ENCODE data around the gene RNF223. TPM values are rescaled to one million over a fixed set of nuclear protein-coding genes. Genes with fewer than 3 reads are reported as not detected.

RNF223 gene
- total and polyA plus RNA-seq, 2 of the 8 experiments (the other 6 are each of a cell fraction or from before 2014, with no cell fraction given), result not detected

- 93% methylated on average over 30 of the region's 56 CpGs; no CpG with 5 or more reads in 1 of the 2 experiments for WGBS, 2 experiments (ENCODE audit: extremely low coverage in 1 of 2, insufficient coverage in 1 of 2, insufficient read length in 1 of 2, insufficient replicate concordance in 2 of 2, low coverage in 1 of 2, low lambda C conversion rate in 2 of 2, missing lambda C conversion rate in 1 of 2)
- H3K4me2 ChIP-seq (ENCODE audit: insufficient read depth in 1 of 2, low read depth in 2 of 2, low read length in 2 of 2), result no peak overlapping the region
- H2AFZ ChIP-seq (ENCODE audit: low read length), result no peak overlapping the region
- DNase-seq (ENCODE audit: low read depth in 1 of 2, low spot score in 2 of 2) (no peak), FAIRE-seq (no peak)
- no peak overlapping the region for H4K5ac ChIP-seq (ENCODE audit: insufficient read length, low read depth, low read length)
- H3K9ac ChIP-seq (replicated peaks in 1 of 4; ENCODE audit: extremely low read depth in 1 of 4, low read depth in 3 of 4, low read length in 3 of 4), result no peak overlapping the region
- no peak overlapping the region for H3K23ac ChIP-seq (ENCODE audit: insufficient read length)
- H3K4me3 ChIP-seq (ENCODE audit: extremely low read depth in 1 of 4, insufficient read depth in 2 of 4, low read depth in 3 of 4, low read length in 4 of 4), result no peak overlapping the region
- H3K18ac ChIP-seq (ENCODE audit: extremely low read depth, low read length), result no peak overlapping the region
- H3K27ac ChIP-seq (ENCODE audit: low read depth, low read length), result no peak overlapping the region
- no peak overlapping the region for H4K91ac ChIP-seq (replicated peaks; ENCODE audit: insufficient read length, low read length)
- no peak overlapping the region for H2BK5ac ChIP-seq (ENCODE audit: low read depth, low read length)
- H4K20me1 ChIP-seq (replicated peaks in 1 of 2; ENCODE audit: control insufficient read depth in 1 of 2, insufficient read depth in 2 of 2, low read length in 2 of 2), result peaks cover 0 to 12% of the 10 kb centered on the region in 2 experiments
- no peaks in the 10 kb centered on the region for H3K79me1 ChIP-seq (ENCODE audit: low read depth, low read length)
- no peak overlapping the region for H2BK120ac ChIP-seq (replicated peaks; ENCODE audit: low read depth, low read length)
- TF ChIP-seq E2F6 (IDR thresholded peaks at IDR 0.05), result no peak
- TF ChIP-seq CBX8 (IDR thresholded peaks at IDR 0.05; ENCODE audit: borderline replicate concordance, low read depth, low read length), result no peak
- TF ChIP-seq KDM4A (IDR thresholded peaks at IDR 0.05; ENCODE audit: low read depth, low read length, severe bottlenecking), result no peak
- no peak for TF ChIP-seq SRF (IDR thresholded peaks at IDR 0.05; ENCODE audit: low read depth, low read length)
- no peak for TF ChIP-seq RAD21 (IDR thresholded peaks at IDR 0.05 in 1 of 2, conservative IDR thresholded peaks at IDR 0.05 in 1 of 2; ENCODE audit: low read depth in 2 of 2, low read length in 2 of 2)
- no peak for TF ChIP-seq RNF2 (IDR thresholded peaks at IDR 0.05; ENCODE audit: borderline replicate concordance, low read depth, low read length, missing control alignments, poor library complexity, severe bottlenecking)
- no peak overlapping the region for H2BK15ac ChIP-seq (ENCODE audit: low read length)
- peaks cover 7% of the 10 kb centered on the region; the same call in 1 of the 2 replicates for H3K23me2 ChIP-seq (ENCODE audit: low read depth, low read length)
- H2AK5ac ChIP-seq (ENCODE audit: low read depth, low read length), result no peak overlapping the region
- H2BK12ac ChIP-seq (ENCODE audit: low read depth, low read length), result no peak overlapping the region
- H3K14ac ChIP-seq (ENCODE audit: insufficient read length), result no peak overlapping the region
- ChIA-PET POLR2A (ENCODE audit: partially characterized antibody) (interaction anchor here (0.8 to 2.8 kb wide), 5 partner anchors 7 to 37 kb away, joined by 3 to 11 read pairs (median 3); no protein-coding TSS in a partner anchor), CTCF (ENCODE audit: partially characterized antibody) (interaction anchor here (0.7 to 1.6 kb wide), 5 partner anchors 12 to 193 kb away, joined by 3 to 5 read pairs (median 3); no protein-coding TSS in a partner anchor)
- H3K79me2 ChIP-seq (ENCODE audit: control insufficient read depth in 1 of 2, insufficient read depth in 2 of 2, low read length in 2 of 2), result no peaks in the 10 kb centered on the region
- no peaks in the 10 kb centered on the region for H3K9me3 ChIP-seq (ENCODE audit: insufficient read depth in 2 of 2, low read depth in 1 of 2, low read length in 1 of 2)
- peaks cover 0 to 9% (median 1%) of the 10 kb centered on the region in 4 experiments; a peak in 4 of 7 replicates for H3K4me1 ChIP-seq (replicated peaks in 1 of 4; ENCODE audit: control insufficient read depth in 3 of 4, insufficient read depth in 4 of 4, low read length in 3 of 4)
- H3K36me3 ChIP-seq (ENCODE audit: control insufficient read depth in 2 of 4, insufficient read depth in 4 of 4, low read length in 3 of 4), result no peaks in the 10 kb centered on the region
- H3K56ac ChIP-seq (replicated peaks; ENCODE audit: insufficient read length, low read depth, low read length), result no peak overlapping the region
- H2BK20ac ChIP-seq (ENCODE audit: low read length), result no peak overlapping the region
- no peak overlapping the region for H4K8ac ChIP-seq (ENCODE audit: extremely low read depth, insufficient read depth, low read length)
- H3K4ac ChIP-seq (replicated peaks; ENCODE audit: insufficient read length, low read depth, low read length), result no peak overlapping the region
- peaks cover 1 to 18% (median 12%) of the 10 kb centered on the region in 4 experiments; a peak in 6 of 7 replicates for H3K27me3 ChIP-seq (replicated peaks in 1 of 4; ENCODE audit: control insufficient read depth in 3 of 4, extremely low read depth in 1 of 4, insufficient read depth in 3 of 4, low read length in 3 of 4)
These were observed 2.4 kb downstream of the RNF223 start for GRCh38 chr1:1071486-1072298.

Data from H1 (cell line).